ENCODE measurements around the gene ZNF385D. TPM values are rescaled to one million over a fixed set of nuclear protein-coding genes. Genes with fewer than 3 reads are reported as not detected.

Gene ZNF385D
- total RNA-seq, 2 experiments from 2014 or later, result not detected

DNA sequence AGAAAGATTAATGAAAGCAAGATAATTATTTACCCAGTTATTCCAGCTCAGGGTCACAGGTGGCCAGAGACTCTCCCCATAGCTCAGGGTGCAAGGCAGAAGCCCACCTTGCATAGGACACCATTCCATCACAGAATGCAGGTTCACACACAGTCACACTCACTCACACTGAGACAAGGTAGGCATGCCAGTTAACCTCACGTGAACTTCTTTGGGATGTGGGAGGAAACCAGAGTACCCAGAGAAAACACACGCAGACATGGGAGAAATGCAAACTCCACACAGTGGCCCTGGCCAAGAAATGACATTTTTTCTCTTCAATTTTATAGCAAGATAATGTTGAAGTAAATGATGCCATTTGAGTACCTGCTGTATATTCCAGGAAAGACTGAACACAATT is 106.7 kb downstream of the ZNF385D start:
- no peaks in the 10 kb centered on the region for H3K36me3 Mint-ChIP-seq
- DNase-seq, result no peak
- H3K27ac Mint-ChIP-seq, result no peak overlapping the region
- H3K9me3 Mint-ChIP-seq, result no peaks in the 10 kb centered on the region
- ATAC-seq (ENCODE audit: low read depth), result no peak
- POLR2A ChIA-PET, result no interaction called here
- no peaks in the 10 kb centered on the region for H3K27me3 Mint-ChIP-seq
- H3K4me3 Mint-ChIP-seq, result no peak overlapping the region
- no peaks in the 10 kb centered on the region for H3K4me1 Mint-ChIP-seq

DNA sequence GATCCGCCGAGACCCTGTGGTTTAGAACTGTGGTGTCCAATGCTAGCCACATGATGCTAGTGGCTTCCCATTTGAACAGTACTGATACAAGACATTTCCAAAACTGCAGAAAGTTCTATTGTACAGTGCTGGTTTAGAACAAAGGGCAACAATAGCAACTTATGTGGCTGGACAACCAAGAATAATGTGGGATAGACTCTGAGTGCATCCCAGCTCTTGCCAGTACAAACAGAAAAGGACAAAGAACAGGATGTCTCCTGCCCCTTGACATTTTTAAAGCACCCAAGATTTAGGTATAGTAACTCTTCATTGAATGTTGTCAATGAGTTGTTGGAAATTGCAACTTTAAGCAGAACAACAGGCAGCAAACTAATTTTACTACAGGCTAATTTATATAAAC is 107.3 kb downstream of the ZNF385D start:
- Mint-ChIP-seq H3K4me1 (no peaks in the 10 kb centered on the region), H3K4me3 (no peak overlapping the region), H3K36me3 (no peaks in the 10 kb centered on the region), H3K27me3 (no peaks in the 10 kb centered on the region), H3K27ac (no peak overlapping the region), H3K9me3 (no peaks in the 10 kb centered on the region)
- DNase-seq, result no peak
- ATAC-seq (ENCODE audit: low read depth), result no peak
- POLR2A ChIA-PET, result no interaction called here

DNA sequence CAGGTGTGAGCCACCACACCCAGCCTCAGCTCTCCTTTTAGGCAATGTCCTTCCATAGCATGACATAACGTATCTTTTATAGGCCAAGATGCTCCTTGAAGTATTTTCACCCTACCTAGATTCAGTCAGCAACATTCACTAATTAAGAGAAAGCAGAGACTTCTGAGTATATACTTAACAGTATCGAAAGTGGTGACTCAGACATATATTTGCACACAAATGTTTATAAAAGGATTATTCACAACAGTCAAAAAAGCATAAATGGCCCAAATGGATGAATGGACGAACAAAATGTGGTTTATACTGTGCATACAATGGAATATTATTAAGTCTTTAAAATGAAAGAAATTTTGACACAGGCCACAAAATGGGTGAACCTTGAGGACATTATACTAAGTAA is 108.6 kb downstream of the ZNF385D start:
- Mint-ChIP-seq H3K27me3 (no peaks in the 10 kb centered on the region), H3K9me3 (no peaks in the 10 kb centered on the region), H3K4me3 (no peak overlapping the region), H3K4me1 (no peaks in the 10 kb centered on the region), H3K27ac (no peak overlapping the region), H3K36me3 (no peaks in the 10 kb centered on the region)
- DNase-seq (no peak), ATAC-seq (ENCODE audit: low read depth) (no peak)
- POLR2A ChIA-PET, result no interaction called here

DNA sequence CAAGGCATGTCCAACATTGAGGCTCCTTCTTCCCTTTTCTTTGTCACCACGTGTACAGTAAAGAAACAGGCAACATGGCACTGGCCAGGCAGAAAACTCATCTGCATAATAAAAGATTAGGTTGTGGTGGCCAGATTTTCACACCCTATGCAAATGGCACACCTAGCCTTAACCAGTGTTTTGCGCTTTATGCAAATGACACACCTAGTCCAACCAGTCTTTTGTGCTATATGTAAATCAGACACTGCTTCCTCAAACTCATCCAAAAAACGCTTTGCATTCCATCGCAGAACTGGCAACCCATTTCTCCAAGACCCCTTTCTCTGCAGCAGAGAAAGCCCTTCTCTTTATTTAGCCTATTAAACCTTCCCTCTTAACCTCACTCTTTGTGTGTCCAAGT is 109.1 kb downstream of the ZNF385D start:
- Mint-ChIP-seq H3K27me3 (no peaks in the 10 kb centered on the region), H3K4me1 (no peaks in the 10 kb centered on the region), H3K36me3 (no peaks in the 10 kb centered on the region), H3K4me3 (no peak overlapping the region), H3K27ac (no peak overlapping the region), H3K9me3 (no peaks in the 10 kb centered on the region)
- ATAC-seq (ENCODE audit: low read depth) (no peak), DNase-seq (no peak)
- POLR2A ChIA-PET, result no interaction called here

DNA sequence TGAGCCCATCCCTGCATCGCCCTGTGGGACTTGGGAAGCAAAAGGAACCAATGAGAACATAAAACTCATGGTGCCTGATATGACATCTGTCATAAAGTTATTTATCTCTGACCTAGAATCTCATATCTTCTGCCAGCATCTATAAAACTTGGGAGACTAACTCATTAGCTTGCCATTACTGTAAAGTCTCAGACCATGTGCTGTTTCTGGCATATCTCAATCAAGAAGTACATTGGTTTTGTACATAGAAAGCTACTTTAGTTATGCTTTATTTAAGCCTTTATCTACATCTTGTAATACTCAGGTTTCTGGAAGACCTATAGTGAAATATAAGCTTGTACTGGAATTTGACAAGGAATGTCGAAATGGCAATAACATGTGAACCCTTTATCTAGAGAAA is 112.5 kb downstream of the ZNF385D start:
- ATAC-seq (ENCODE audit: low read depth), result no peak
- no peaks in the 10 kb centered on the region for H3K4me1 Mint-ChIP-seq
- H3K27me3 Mint-ChIP-seq, result no peaks in the 10 kb centered on the region
- H3K27ac Mint-ChIP-seq, result no peak overlapping the region
- H3K4me3 Mint-ChIP-seq, result no peak overlapping the region
- DNase-seq, result no peak
- POLR2A ChIA-PET, result no interaction called here
- no peaks in the 10 kb centered on the region for H3K36me3 Mint-ChIP-seq
- H3K9me3 Mint-ChIP-seq, result peaks cover 2% of the 10 kb centered on the region

DNA sequence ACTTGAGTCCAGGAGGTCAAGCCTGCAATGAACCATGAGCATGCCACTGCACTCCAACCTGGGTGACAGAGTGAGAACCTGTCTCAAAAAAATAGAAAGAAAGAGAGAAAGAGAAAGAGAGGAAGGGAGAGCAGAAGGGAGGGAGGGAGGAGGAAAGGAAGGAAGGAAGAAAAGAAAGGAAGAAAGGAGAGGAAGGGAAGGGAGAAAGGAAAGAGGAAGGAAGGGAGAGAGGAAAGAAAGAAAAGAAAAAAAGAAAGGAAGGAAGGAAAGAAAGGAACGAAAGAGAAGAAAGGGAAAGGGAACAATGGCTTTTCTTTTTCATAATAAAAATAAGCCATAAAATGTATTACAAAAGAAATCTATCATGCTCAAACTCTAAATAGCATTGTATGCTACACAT is 116.9 kb downstream of the ZNF385D start:
- Mint-ChIP-seq H3K4me1 (no peaks in the 10 kb centered on the region), H3K27ac (no peak overlapping the region), H3K36me3 (no peaks in the 10 kb centered on the region), H3K4me3 (no peak overlapping the region), H3K9me3 (peaks cover 4% of the 10 kb centered on the region), H3K27me3 (no peaks in the 10 kb centered on the region)
- ATAC-seq (ENCODE audit: low read depth) (no peak), DNase-seq (no peak)
- POLR2A ChIA-PET, result no interaction called here

DNA sequence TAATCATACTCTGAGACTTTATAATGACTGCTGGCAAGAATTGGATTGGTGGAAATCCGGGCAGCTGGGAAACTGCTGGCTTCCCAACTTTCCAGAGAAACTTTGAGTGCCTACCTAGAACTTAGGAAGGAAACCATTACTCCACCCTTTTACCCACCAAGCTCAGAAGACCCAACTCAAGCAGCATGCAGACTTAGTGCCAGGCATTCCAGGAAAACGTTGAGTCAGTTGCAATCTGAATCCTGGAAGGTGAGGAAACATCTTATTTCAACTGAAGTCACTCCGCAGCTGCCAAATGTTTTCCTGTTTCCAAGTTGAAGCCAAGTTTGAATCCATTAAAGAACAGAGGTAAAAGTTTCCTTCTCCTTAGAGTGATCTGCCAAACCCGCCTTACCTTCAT is 126.5 kb downstream of the ZNF385D start:
- no peak overlapping the region for H3K27ac Mint-ChIP-seq
- H3K4me3 Mint-ChIP-seq, result no peak overlapping the region
- no peaks in the 10 kb centered on the region for H3K4me1 Mint-ChIP-seq
- POLR2A ChIA-PET, result no interaction called here
- ATAC-seq (ENCODE audit: low read depth) (no peak), DNase-seq (no peak)
- no peaks in the 10 kb centered on the region for H3K27me3 Mint-ChIP-seq
- H3K36me3 Mint-ChIP-seq, result no peaks in the 10 kb centered on the region
- no peaks in the 10 kb centered on the region for H3K9me3 Mint-ChIP-seq

DNA sequence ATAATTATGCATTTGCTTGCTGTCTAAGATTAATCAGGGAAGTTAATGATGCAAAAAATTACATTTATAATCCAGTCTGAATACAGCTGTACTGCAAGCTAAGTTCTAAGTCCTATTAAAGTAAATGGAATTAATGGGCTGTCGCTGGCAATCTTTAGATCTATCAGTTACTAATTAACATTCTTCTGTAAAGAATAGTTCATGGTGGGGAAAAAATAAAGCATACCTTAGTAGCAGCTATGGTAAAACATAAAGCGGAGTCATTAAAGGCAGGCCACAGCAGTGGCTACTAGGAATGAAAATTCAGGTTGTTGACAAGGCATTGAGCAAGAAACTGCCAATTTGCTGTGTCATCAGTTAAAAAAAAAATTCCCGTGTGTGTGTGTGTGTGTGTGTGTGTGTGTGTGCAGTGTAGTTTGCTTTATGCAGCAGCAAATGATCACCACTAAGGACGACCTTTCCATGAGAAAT is 129.8 kb downstream of the ZNF385D start:
- H3K27me3 Mint-ChIP-seq, result no peaks in the 10 kb centered on the region
- no peaks in the 10 kb centered on the region for H3K9me3 Mint-ChIP-seq
- no peak overlapping the region for H3K27ac Mint-ChIP-seq
- POLR2A ChIA-PET, result no interaction called here
- no peak for ATAC-seq (ENCODE audit: low read depth)
- no peak overlapping the region for H3K4me3 Mint-ChIP-seq
- DNase-seq, result no peak
- H3K36me3 Mint-ChIP-seq, result no peaks in the 10 kb centered on the region
- H3K4me1 Mint-ChIP-seq, result no peaks in the 10 kb centered on the region

DNA sequence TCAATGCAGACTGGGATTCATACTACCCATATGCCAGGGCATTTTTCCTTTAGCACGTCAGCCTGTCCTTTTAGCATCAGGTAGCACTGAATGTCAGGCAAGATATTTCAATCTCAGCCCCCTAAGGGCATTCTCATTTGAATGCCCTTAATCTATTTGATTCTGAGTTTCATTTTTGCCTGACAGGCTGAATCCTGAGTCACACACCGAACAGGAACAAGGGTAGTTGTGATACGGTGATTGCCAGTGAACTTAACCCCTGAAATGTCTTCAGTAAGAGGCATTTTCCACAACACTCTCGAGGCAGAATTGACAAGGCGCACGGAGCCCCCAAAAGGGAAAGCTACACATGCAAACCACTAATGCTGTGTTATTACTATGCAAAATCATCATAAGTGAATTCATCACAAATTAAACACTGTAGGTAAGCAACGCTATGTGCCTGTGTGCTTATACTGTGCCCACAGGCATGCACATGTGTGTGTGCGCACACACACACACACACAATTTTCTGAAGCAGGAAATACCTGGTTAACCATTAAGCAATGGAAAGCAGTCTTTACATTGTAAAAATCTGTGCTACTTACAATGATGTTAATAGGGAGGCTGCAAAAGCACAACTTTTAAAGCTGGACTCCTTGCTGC is 130.4 kb downstream of the ZNF385D start:
- POLR2A ChIA-PET, result no interaction called here

DNA sequence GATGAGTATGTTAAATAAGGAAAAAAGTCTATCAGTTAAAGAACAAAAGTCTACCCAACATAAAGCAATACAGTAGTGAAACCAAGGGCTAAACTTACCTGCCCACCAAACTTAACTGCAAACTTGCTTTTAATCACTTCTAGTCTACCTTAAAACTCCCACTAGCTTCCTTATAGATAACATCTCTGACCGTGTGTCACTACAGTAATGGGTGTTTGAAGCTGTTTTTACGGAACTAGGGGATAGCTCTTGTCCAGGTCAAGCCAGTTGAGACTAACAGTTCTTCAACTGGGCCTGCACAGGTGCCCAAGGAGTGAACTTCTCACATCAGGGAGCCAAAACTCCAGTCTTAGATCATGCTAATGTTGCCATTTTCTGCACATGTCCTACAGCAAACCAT is 132.3 kb downstream of the ZNF385D start:
- no peak for DNase-seq
- no peak for ATAC-seq (ENCODE audit: low read depth)
- peaks cover 2% of the 10 kb centered on the region for H3K9me3 Mint-ChIP-seq
- no peaks in the 10 kb centered on the region for H3K27me3 Mint-ChIP-seq
- H3K27ac Mint-ChIP-seq, result no peak overlapping the region
- no peaks in the 10 kb centered on the region for H3K4me1 Mint-ChIP-seq
- no peaks in the 10 kb centered on the region for H3K36me3 Mint-ChIP-seq
- POLR2A ChIA-PET, result no interaction called here
- H3K4me3 Mint-ChIP-seq, result no peak overlapping the region

More for the DNA sequence above, 130.4 kb downstream of the ZNF385D start:
- DNase-seq (no peak), ATAC-seq (ENCODE audit: low read depth) (no peak)
- H3K4me1 Mint-ChIP-seq, result no peaks in the 10 kb centered on the region
- no peaks in the 10 kb centered on the region for H3K27me3 Mint-ChIP-seq
- no peaks in the 10 kb centered on the region for H3K36me3 Mint-ChIP-seq
- H3K4me3 Mint-ChIP-seq, result no peak overlapping the region
- no peaks in the 10 kb centered on the region for H3K9me3 Mint-ChIP-seq
- no peak overlapping the region for H3K27ac Mint-ChIP-seq

DNA sequence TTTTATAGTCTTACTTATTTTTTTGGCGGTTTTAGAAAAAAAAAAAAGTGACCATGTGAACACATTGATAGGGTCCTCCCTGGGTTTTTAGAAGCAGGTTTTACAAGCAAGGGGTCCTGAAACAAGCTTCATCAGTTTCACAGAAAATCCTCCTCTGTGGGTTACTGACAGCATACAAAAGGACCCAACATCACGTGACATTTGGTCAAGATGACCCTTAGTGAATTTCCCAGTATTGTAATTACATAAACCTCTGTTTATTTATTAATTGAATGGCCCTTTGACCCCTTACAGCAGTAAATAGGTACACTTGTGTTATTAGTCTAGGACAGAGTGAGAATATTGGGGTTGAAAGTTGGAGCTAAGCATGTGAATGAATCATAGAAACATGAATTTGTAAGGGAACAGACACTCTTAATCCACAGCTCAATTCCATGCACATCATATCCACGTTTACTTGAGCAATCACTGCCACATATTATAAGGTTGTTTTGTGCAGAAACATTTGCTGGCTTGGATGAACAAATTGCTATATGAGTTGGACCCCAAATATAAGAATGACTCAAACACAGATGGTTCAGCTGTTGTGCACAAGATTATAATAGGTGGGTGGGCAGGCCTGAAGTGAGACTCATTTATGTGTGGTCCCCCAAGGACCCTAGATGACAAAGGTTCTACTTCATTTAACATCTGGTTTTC is 137.5 kb downstream of the ZNF385D start:
- POLR2A ChIA-PET, result no interaction called here
- no peak for ATAC-seq (ENCODE audit: low read depth)
- Mint-ChIP-seq H3K4me3 (no peak overlapping the region), H3K9me3 (peaks cover 2% of the 10 kb centered on the region), H3K36me3 (no peaks in the 10 kb centered on the region), H3K4me1 (no peaks in the 10 kb centered on the region), H3K27ac (no peak overlapping the region), H3K27me3 (no peaks in the 10 kb centered on the region)
- no peak for DNase-seq

DNA sequence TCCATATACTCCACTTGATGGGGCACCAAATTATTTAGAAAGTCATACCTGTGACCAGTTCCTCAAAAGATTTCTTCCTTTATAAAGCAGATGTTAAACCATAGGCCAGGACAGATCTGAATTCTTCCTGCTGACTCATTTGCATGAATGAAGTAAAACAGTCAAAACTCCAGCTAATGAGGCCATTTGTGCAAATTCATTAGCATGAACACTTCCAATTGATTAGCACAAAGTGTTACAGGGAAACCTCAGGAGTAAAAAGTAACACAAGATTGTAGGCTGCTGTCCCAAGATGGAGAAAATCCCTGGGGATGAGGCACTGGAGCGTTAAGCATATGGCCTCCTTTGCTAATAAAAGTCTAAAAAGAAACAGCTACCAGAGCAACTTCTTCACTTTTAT is 149.8 kb downstream of the ZNF385D start:
- no peak for ATAC-seq (ENCODE audit: low read depth)
- DNase-seq, result no peak
- no peaks in the 10 kb centered on the region for H3K36me3 Mint-ChIP-seq
- H3K4me1 Mint-ChIP-seq, result no peaks in the 10 kb centered on the region
- POLR2A ChIA-PET, result no interaction called here
- H3K4me3 Mint-ChIP-seq, result no peak overlapping the region
- H3K27me3 Mint-ChIP-seq, result no peaks in the 10 kb centered on the region
- H3K27ac Mint-ChIP-seq, result no peak overlapping the region
- H3K9me3 Mint-ChIP-seq, result peaks cover 5% of the 10 kb centered on the region

DNA sequence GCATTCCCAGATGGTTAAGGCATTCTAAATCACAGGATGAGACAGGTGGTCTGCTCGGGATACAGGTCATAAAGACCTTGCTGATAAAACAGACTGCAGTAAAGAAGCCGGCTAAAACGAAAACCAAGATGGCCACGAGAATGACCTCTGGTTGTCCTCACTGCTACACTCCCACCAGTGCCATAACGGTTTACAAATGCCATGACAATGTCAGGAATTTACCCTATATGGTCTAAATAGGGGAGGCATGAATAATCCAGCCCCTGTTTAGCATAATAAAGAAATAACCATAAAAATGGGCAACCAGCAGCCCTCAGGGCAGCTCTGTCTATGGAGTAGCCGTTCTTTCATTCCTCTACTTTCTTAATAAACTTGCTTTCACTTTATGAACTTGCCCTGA is 151.1 kb downstream of the ZNF385D start:
- H3K4me1 Mint-ChIP-seq, result no peaks in the 10 kb centered on the region
- no peak overlapping the region for H3K27ac Mint-ChIP-seq
- no peak for ATAC-seq (ENCODE audit: low read depth)
- DNase-seq, result no peak
- H3K4me3 Mint-ChIP-seq, result no peak overlapping the region
- POLR2A ChIA-PET, result no interaction called here
- H3K36me3 Mint-ChIP-seq, result no peaks in the 10 kb centered on the region
- H3K27me3 Mint-ChIP-seq, result no peaks in the 10 kb centered on the region
- peaks cover 5% of the 10 kb centered on the region for H3K9me3 Mint-ChIP-seq

DNA sequence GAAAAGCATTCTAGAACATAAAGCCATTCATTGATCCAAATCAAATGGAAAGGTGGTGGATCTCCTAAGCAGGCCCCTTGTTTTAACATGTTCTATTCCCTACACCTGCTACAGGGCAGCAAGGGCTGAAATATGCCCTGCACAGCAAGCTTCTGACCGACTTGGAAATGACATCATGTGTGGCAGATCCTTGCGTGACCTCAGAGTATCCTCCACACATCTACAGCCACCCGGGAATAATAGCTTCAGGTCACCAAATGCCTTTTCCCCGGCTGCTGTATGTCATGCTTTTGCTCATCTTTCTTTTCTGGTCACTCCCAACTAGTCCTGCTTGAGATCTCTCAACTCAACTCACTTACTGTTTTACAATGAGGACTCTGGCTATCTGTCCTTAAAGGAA is 158.2 kb downstream of the ZNF385D start:
- H3K36me3 Mint-ChIP-seq, result no peaks in the 10 kb centered on the region
- ATAC-seq (ENCODE audit: low read depth) (no peak), DNase-seq (no peak)
- H3K27me3 Mint-ChIP-seq, result no peaks in the 10 kb centered on the region
- no peaks in the 10 kb centered on the region for H3K4me1 Mint-ChIP-seq
- H3K27ac Mint-ChIP-seq, result no peak overlapping the region
- no peak overlapping the region for H3K4me3 Mint-ChIP-seq
- POLR2A ChIA-PET, result no interaction called here
- H3K9me3 Mint-ChIP-seq, result peaks cover 5% of the 10 kb centered on the region

Measured in activated naive CD8-positive, alpha-beta T cell treated with anti-CD3 and anti-CD28 coated beads, Interleukin-2, amount 10 ng/mL, durations not matched to agents 7 days and 5 days (primary cell).